Spleen (tissue), 11 donors: ENCODE data around the gene MYDGF. TPM values are rescaled to one million over a fixed set of nuclear protein-coding genes. Genes with fewer than 3 reads are reported as not detected.

ENCODE experiments used
- DNase-seq: peaks from one replicate; pipeline ENCODE4 v3.0.0-alpha.2; 2020
- H3K27ac ChIP-seq, 8 donors: fragments of 200-600 bp; sonication (generic) in 7 of 8; 1 replicate in 4 of 8; 2 replicates in 4 of 8; pipeline versions ENCODE4 v1.5.0 to v1.8.0; 2016 to 2021; ENCODE audit warnings: inconsistent platforms in 4 of 8, mild to moderate bottlenecking in 4 of 8, moderate library complexity in 1 of 8
- H3K27me3 ChIP-seq, 7 donors: fragments of 200-600 bp; sonication (generic) in 6 of 7; replicated peaks in 1 of 7; 1 replicate in 4 of 7; 2 replicates in 3 of 7; pipeline versions ENCODE4 v1.5.0 to v1.8.0; 2016 to 2021; ENCODE audit warnings: inconsistent platforms in 3 of 7, mild to moderate bottlenecking in 1 of 7
- H3K36me3 ChIP-seq, 6 donors: fragments of 200-600 bp; sonication (generic) in 5 of 6; 1 replicate in 4 of 6; 2 replicates in 2 of 6; pipeline versions ENCODE4 v1.5.0 to v1.8.0; 2016 to 2021; ENCODE audit warnings: inconsistent platforms in 2 of 6
- H3K4me1 ChIP-seq, 6 donors: fragments of 200-600 bp; sonication (generic) in 5 of 6; 1 replicate in 3 of 6; 2 replicates in 3 of 6; pipeline versions ENCODE4 v1.5.0 to v1.8.0; 2016 to 2021; ENCODE audit warnings: inconsistent platforms in 3 of 6
- H3K4me3 ChIP-seq, 8 donors: fragments of 200-600 bp; sonication (generic) in 7 of 8; 1 replicate in 4 of 8; 2 replicates in 4 of 8; pipeline versions ENCODE4 v1.5.0 to v1.8.0; 2016 to 2021; ENCODE audit warnings: inconsistent platforms in 4 of 8, mild to moderate bottlenecking in 4 of 8, moderate library complexity in 2 of 8
- H3K9me3 ChIP-seq, 8 donors: fragments of 200-600 bp; sonication (generic) in 7 of 8; 1 replicate in 4 of 8; 2 replicates in 4 of 8; pipeline versions ENCODE4 v1.5.0 to v1.8.0; 2016 to 2021; ENCODE audit warnings: inconsistent platforms in 4 of 8
- POLR2A ChIP-seq, 3 donors: fragments of 450-650 bp; IDR thresholded peaks; one replicate each; pipeline ENCODE4 v1.5.1; 2017; ENCODE audit warnings: antibody characterized with exemption in 3 of 3, mild to moderate bottlenecking in 1 of 3
- POLR2AphosphoS5 ChIP-seq, 3 donors: sonication (generic); formaldehyde crosslinking; IDR thresholded peaks; one replicate each; pipeline ENCODE4 v1.5.1; 2017; ENCODE audit warnings: antibody characterized with exemption in 3 of 3
- WGBS, 5 donors: extraction: QIAGEN DNeasy Blood & Tissue Kit in 3 of 5; methylation state at CpG; one replicate each; pipeline versions ENCODE4 v1.1.5 to v1.1.7; 2013 to 2018; 5-methylcytosine and 5-hydroxymethylcytosine counted together
- intact Hi-C: fragments of 100-400 bp; cut with DNase I; formaldehyde crosslinking; loops from one replicate; pipeline ENCODE4 v1.15.0; 2023; ENCODE audit warnings: low total_unique reads
- polyA plus RNA-seq, 3 donors: library from polyadenylated mRNA; stranded (reverse); fragments of 200-250 nt; gene quantifications; one replicate each; pipeline ENCODE4 v1.2.1, GENCODE V29; 2013
- total RNA-seq, 7 donors: library from RNA; depleted of rRNA in 3 of 7; stranded (reverse); fragments of >200 nt in 3 of 7; fragmentation: NEBNext Ultra II Directional in 4 of 7; extraction: Animal tissue kit (Norgen Biotek cat#: 25700) in 4 of 7; gene quantifications; one replicate each; pipeline versions ENCODE4 v1.1.0 to v1.2.1, GENCODE V29; 2016 to 2021
- TF ChIP-seq, protein P1 (sequence below), 11 experiments: fragments of 200-600 bp in 7 of 11; fragments of 450-650 bp in 4 of 11; sonication (generic) in 4 of 11; IDR thresholded peaks in 8 of 11; conservative IDR thresholded peaks in 3 of 11; 1 replicate in 7 of 11; 2 replicates in 4 of 11; pipeline versions ENCODE4 v1.4.0 to v1.8.0; 2016 to 2021; ENCODE audit warnings: antibody characterized with exemption in 11 of 11, inconsistent platforms in 4 of 11, mild to moderate bottlenecking in 1 of 11
- donor health status: healthy with polysubstance abuse.
- donor health status: DM: no; HTN: no; CAD: no; lungs with moderate emphysema.
- donor health status: DM: no; HTN: no; CAD: no.
- donor health status: Bipolar disorder and iron deficiency.
- donor health status: healthy.
- donor health status: DM: no; HTN: no; CAD: no.
- donor health status: DM: yes; HTN: yes; CAD: no.

Gene MYDGF
- total and polyA plus RNA-seq, 10 donors, result 39.0 to 100 (median 64.4) TPM

DNA sequence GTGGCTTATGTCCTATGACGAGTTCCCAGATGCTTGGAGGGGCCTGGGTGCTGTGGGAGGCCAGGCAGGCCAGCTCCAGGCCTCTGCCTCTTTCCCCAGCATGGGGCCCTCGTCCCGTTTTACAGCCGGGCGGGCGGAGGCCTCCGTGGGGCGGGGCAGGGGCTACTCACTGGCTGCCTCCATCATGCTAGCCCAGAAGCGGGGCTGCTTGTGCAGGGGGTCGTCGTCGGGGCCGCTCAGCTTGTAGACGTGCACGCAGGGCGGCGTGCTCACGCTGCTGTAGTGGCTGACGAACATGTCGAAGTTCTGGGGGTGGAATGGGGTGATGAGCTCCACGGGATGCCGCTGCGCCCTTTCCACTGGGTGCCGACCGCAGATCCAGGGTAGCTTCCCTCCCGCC lies 18.4 kb upstream of the MYDGF start:
- Histone ChIP-seq H3K27ac (no peak overlapping the region), H3K4me3 (no peak overlapping the region), H3K9me3 (no peaks in the 10 kb centered on the region), H3K27me3 (no peaks in the 10 kb centered on the region), H3K36me3 (peaks cover 5 to 100% (median 92%) of the 10 kb centered on the region in 6 donors), H3K4me1 (peaks cover 0 to 9% (median 0%) of the 10 kb centered on the region in 6 donors)
- intact Hi-C loops, result no loop called here
- TF ChIP-seq, protein P1, sequence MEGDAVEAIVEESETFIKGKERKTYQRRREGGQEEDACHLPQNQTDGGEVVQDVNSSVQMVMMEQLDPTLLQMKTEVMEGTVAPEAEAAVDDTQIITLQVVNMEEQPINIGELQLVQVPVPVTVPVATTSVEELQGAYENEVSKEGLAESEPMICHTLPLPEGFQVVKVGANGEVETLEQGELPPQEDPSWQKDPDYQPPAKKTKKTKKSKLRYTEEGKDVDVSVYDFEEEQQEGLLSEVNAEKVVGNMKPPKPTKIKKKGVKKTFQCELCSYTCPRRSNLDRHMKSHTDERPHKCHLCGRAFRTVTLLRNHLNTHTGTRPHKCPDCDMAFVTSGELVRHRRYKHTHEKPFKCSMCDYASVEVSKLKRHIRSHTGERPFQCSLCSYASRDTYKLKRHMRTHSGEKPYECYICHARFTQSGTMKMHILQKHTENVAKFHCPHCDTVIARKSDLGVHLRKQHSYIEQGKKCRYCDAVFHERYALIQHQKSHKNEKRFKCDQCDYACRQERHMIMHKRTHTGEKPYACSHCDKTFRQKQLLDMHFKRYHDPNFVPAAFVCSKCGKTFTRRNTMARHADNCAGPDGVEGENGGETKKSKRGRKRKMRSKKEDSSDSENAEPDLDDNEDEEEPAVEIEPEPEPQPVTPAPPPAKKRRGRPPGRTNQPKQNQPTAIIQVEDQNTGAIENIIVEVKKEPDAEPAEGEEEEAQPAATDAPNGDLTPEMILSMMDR (IDR thresholded peaks at IDR 0.05 in 8 of 11, conservative IDR thresholded peaks at IDR 0.05 in 3 of 11), result no peak
- peak in 1 of 3 donors; percentile 11 for TF ChIP-seq POLR2AphosphoS5 (IDR thresholded peaks at IDR 0.05)
- 92 to 100% (median 96%) methylated on average over 3 to 26 of the region's 26 CpGs for WGBS, 5 donors
- no peak for DNase-seq

DNA sequence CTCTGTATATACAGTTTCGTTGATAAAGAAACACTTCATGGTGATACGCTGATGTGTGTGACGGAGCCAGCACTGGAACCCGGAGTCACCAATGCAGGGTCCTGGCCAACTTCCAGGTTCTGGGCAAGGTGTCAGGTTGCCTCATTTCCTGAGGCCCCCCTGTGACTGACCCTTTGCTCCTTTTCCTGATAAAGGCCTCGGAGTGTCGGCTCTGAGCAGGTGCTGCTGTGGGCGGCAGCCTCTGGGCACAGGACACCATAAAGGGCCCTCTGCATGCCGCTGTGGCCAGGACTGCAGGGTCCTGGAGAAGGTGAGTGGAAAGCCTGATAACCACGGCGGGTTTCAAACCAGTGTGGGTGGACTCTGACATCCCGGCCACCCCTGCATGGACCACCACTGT lies 17.3 kb upstream of the MYDGF start:
- H3K27me3 ChIP-seq, result no peaks in the 10 kb centered on the region
- H3K4me3 ChIP-seq, result no peak overlapping the region
- H3K27ac ChIP-seq, result no peak overlapping the region
- DNase-seq, result no peak
- H3K9me3 ChIP-seq, result no peaks in the 10 kb centered on the region
- no peak for TF ChIP-seq POLR2A (IDR thresholded peaks at IDR 0.05)
- no peak for TF ChIP-seq POLR2AphosphoS5 (IDR thresholded peaks at IDR 0.05)
- TF ChIP-seq, protein P1 (IDR thresholded peaks at IDR 0.05 in 8 of 11, conservative IDR thresholded peaks at IDR 0.05 in 3 of 11), result no peak
- peaks cover 0 to 6% (median 0%) of the 10 kb centered on the region in 6 donors for H3K4me1 ChIP-seq
- H3K36me3 ChIP-seq, result peaks cover 3 to 100% (median 92%) of the 10 kb centered on the region in 6 donors
- intact Hi-C loops, result no loop called here
- 84 to 90% (median 87%) methylated on average over 11 of the region's 11 CpGs for WGBS, 5 donors

DNA sequence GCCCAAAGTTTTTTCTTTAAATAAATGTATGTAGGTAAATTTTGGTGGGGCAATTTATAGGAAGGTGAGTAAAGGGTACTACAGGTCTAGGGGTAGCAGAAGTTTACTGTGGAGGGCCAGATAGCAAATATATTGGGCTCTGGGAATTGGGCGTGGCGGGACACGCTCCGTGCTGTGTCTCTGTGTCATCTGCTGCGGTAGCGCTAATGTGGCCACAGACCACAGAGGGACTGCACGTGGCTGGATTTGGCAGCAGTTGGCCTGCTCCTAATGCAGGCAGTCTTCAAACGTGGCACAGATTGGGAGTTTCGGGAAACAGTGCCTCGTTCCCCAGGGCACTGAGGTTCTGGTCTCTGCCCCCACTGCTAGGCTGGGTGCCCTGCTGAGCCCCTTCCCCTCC lies 16.6 kb upstream of the MYDGF start:
- peaks cover 2 to 100% (median 92%) of the 10 kb centered on the region in 6 donors for H3K36me3 ChIP-seq
- 85 to 97% (median 95%) methylated on average over 9 to 10 of the region's 10 CpGs for WGBS, 5 donors
- no peak overlapping the region for H3K4me3 ChIP-seq
- H3K27ac ChIP-seq, result no peak overlapping the region
- H3K9me3 ChIP-seq, result no peaks in the 10 kb centered on the region
- H3K27me3 ChIP-seq, result no peaks in the 10 kb centered on the region
- peaks cover 0 to 6% (median 0%) of the 10 kb centered on the region in 6 donors for H3K4me1 ChIP-seq
- no peak for DNase-seq
- intact Hi-C loops, result no loop called here
- TF ChIP-seq POLR2A (IDR thresholded peaks at IDR 0.05), result no peak
- TF ChIP-seq, protein P1 (IDR thresholded peaks at IDR 0.05 in 8 of 11, conservative IDR thresholded peaks at IDR 0.05 in 3 of 11), result no peak
- TF ChIP-seq POLR2AphosphoS5 (IDR thresholded peaks at IDR 0.05), result peak in 2 of 3 donors; percentile 6 to 13

DNA sequence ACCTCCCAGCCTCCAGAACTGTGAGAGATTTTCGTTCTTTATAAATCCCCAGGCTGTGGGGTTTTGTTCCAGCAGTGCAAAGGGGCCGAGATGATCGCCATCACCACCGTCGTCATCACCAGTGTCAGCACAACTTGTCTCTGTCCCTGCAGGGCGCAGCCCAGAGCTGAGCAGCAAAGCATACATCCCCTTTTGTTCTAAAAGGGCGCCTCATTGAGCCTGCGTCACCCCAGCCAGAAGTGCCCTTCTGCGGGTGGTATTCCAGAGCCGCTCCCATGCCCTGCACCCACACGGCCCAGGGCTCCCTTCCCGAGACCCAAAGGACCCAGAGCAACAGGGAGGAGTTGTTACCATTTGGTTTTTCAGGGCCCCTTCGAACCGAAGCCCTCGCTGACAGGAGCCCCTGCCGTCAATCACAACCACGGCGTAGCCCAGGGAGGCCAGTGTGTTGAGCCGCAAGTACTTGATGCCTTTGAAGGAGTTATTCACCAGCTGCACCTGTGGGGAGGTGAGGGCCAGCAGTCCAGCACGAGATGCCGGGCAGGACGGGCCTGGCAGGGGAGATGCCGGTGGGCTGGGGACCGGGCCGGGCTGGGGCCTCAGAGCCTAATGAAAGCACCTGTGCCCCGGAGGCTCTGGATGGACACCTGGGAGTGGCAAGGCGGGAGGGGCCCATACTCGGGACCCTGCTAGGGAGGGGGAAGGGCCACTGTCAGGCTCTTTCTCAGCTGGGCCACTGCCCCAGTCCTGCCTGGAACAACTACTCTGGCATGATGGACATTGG lies 14.4 kb upstream of the MYDGF start:
- intact Hi-C loops, result no loop called here
- H3K36me3 ChIP-seq, result peaks cover 2 to 100% (median 95%) of the 10 kb centered on the region in 6 donors

More for the DNA sequence above, 14.4 kb upstream of the MYDGF start:
- no peaks in the 10 kb centered on the region for H3K9me3 ChIP-seq
- WGBS, 5 donors, result 95 to 96% (median 95%) methylated on average over 21 to 28 of the region's 28 CpGs
- no peaks in the 10 kb centered on the region for H3K27me3 ChIP-seq
- no peak for TF ChIP-seq POLR2A (IDR thresholded peaks at IDR 0.05)
- TF ChIP-seq, protein P1 (IDR thresholded peaks at IDR 0.05 in 8 of 11, conservative IDR thresholded peaks at IDR 0.05 in 3 of 11), result no peak
- no peak for TF ChIP-seq POLR2AphosphoS5 (IDR thresholded peaks at IDR 0.05)
- DNase-seq, result no peak
- no peak overlapping the region for H3K4me3 ChIP-seq
- no peak overlapping the region for H3K27ac ChIP-seq
- H3K4me1 ChIP-seq, result no peaks in the 10 kb centered on the region
